ENCODE results near the gene PSTPIP2.
"Not testable (repeated sequence)": the region's sequence is repeated elsewhere in the genome, so short reads cannot be mapped to it uniquely, and the experiment has no call there.

The PSTPIP2 gene

DNA sequence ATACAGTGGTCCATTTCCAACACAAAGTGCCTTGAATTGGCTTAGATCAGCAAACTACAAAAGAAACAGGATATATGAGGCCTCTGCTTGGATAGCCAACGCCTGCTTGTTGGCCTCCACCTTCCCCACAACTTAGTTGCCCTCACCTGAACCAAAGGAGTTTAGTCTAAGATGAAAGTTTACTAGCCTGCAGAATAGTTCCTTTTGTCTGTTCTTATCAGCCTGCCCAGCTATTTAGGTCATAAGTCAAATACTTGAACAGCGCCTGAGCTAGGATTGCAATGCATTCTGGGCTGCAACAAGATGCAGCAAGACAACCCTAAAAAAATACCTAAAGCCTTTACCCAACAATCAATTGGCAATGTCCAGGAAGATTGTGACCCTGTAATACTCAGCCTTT is 91.8 kb downstream of the PSTPIP2 start:
- H3K27me3 ChIP-seq (ENCODE audit: insufficient read depth, low read length): no peaks in the 10 kb centered on the region
- H3K9me3 ChIP-seq (ENCODE audit: insufficient read depth, low read depth, low read length): no peaks in the 10 kb centered on the region
- H3K4me3 ChIP-seq (ENCODE audit: low read length): no peak overlapping the region
- 96% methylated on average over 2 of the region's 2 CpGs for WGBS
- H3K9ac ChIP-seq (ENCODE audit: low read depth, low read length): no peak overlapping the region
- peaks cover 10% of the 10 kb centered on the region for H3K4me1 ChIP-seq (ENCODE audit: insufficient read depth, low read length)
- H3K36me3 ChIP-seq (ENCODE audit: insufficient read depth, low read length): no peaks in the 10 kb centered on the region
- H3K27ac ChIP-seq (ENCODE audit: low read depth, low read length): no peak overlapping the region

DNA sequence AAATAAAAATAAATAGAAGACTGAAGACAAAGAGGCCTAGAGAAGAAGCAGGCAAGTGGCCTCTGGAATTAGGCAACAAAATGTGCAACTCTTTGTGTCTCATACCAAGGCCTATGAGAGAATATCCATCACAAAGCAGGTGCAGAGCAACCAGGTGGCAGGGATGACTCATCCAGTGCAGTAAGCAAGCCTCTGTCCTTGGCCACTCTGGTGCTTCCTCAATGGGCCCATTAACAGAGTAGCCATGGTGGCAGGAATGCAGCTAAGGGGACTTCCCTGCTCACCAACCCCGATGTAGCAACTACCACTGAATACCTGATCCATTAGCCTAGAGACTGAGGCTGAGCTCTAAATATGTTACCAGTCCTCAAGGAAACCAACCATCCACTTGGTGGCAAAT is 94.0 kb downstream of the PSTPIP2 start:
- Histone ChIP-seq H3K4me1 (ENCODE audit: insufficient read depth, low read length) (peaks cover 10% of the 10 kb centered on the region), H3K27ac (ENCODE audit: low read depth, low read length) (peak overlapping the region; percentile 64), H3K9me3 (ENCODE audit: insufficient read depth, low read depth, low read length) (no peaks in the 10 kb centered on the region), H3K9ac (ENCODE audit: low read depth, low read length) (peak overlapping the region; percentile 52), H3K36me3 (ENCODE audit: insufficient read depth, low read length) (no peaks in the 10 kb centered on the region), H3K27me3 (ENCODE audit: insufficient read depth, low read length) (no peaks in the 10 kb centered on the region), H3K4me3 (ENCODE audit: low read length) (no peak overlapping the region)
- 45% methylated on average over 1 of the region's 1 CpG for WGBS

- Histone ChIP-seq H3K9me3 (ENCODE audit: insufficient read depth, low read depth, low read length) (no peaks in the 10 kb centered on the region), H3K27me3 (ENCODE audit: insufficient read depth, low read length) (no peaks in the 10 kb centered on the region), H3K36me3 (ENCODE audit: insufficient read depth, low read length) (no peaks in the 10 kb centered on the region), H3K9ac (ENCODE audit: low read depth, low read length) (no peak overlapping the region), H3K27ac (ENCODE audit: low read depth, low read length) (no peak overlapping the region), H3K4me3 (ENCODE audit: low read length) (no peak overlapping the region), H3K4me1 (ENCODE audit: insufficient read depth, low read length) (peaks cover 10% of the 10 kb centered on the region)
- WGBS: 91% methylated on average over 4 of the region's 5 CpGs
These were observed 95.1 kb downstream of the PSTPIP2 start for GRCh38 chr18:45976974-45977373.

- H3K9ac ChIP-seq (ENCODE audit: low read depth, low read length): no peak overlapping the region
- peaks cover 10% of the 10 kb centered on the region for H3K4me1 ChIP-seq (ENCODE audit: insufficient read depth, low read length)
- no peaks in the 10 kb centered on the region for H3K36me3 ChIP-seq (ENCODE audit: insufficient read depth, low read length)
- no peak overlapping the region for H3K27ac ChIP-seq (ENCODE audit: low read depth, low read length)
- 92% methylated on average over 1 of the region's 1 CpG for WGBS
- H3K27me3 ChIP-seq (ENCODE audit: insufficient read depth, low read length): no peaks in the 10 kb centered on the region
- H3K4me3 ChIP-seq (ENCODE audit: low read length): no peak overlapping the region
- H3K9me3 ChIP-seq (ENCODE audit: insufficient read depth, low read depth, low read length): no peaks in the 10 kb centered on the region
These were observed 95.5 kb downstream of the PSTPIP2 start for GRCh38 chr18:45976566-45976965.

GRCh38 chr18:45974088-45974536 is 97.9 kb downstream of the PSTPIP2 start:
- 70% methylated on average over 5 of the region's 5 CpGs for WGBS
- H3K9ac ChIP-seq (ENCODE audit: low read depth, low read length): no peak overlapping the region
- H3K4me1 ChIP-seq (ENCODE audit: insufficient read depth, low read length): peaks cover 10% of the 10 kb centered on the region
- peaks cover 1% of the 10 kb centered on the region; the same call in 1 of the 2 replicates for H3K27me3 ChIP-seq (ENCODE audit: insufficient read depth, low read length)
- no peak overlapping the region for H3K27ac ChIP-seq (ENCODE audit: low read depth, low read length)
- no peaks in the 10 kb centered on the region for H3K9me3 ChIP-seq (ENCODE audit: insufficient read depth, low read depth, low read length)
- no peak overlapping the region for H3K4me3 ChIP-seq (ENCODE audit: low read length)
- no peaks in the 10 kb centered on the region for H3K36me3 ChIP-seq (ENCODE audit: insufficient read depth, low read length)

DNA sequence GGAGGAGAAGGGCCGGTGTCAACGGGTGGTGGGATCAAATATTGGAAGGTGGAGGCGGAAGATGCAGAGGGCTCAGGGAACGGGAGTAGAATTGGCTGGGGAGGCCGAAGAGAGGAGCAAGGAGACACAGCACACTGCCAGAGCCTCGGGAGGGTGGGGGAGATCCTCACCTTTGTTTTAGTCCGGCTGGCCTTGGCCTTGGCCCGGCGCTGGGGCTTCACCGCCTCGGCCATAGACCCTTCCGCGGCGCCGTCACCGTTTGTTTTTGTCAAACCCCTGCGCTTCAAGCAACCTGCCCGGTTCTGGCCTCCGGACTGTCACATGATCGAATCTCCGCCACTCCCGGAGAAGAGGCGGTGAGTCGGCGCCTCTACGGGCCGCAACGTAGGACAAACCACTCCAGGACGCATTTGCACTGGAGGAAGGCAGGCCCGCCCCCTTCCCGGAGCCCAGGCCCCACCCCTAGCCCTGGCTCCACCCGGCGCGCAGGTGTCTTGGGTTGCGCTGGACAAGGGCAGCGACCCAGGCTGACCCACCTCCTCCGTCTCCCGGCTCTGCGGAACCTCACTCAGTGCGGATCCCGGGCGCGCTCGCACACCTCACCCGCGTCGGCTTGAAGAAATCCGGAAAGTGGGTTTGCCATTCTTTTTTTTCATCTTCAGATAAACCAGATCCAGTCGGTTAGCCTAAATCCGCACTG is 104.9 kb downstream of the PSTPIP2 start, which contains the start of gene EPG5:
Gene EPG5, minus strand, starts transcription at position 323 of the 700 bp plus-strand sequence. Its CDS starts 90 bp downstream, at position 233.
- H3K27ac ChIP-seq (ENCODE audit: low read depth, low read length): peak within 1 kb of the TSS; percentile 69; the same call in 1 of the 2 replicates
- peak within 1 kb of the TSS; percentile 93 for H3K4me3 ChIP-seq (ENCODE audit: low read length)
- H3K9ac ChIP-seq (ENCODE audit: low read depth, low read length): peak within 1 kb of the TSS; percentile 78
- no peaks in the 10 kb centered on the region for H3K36me3 ChIP-seq (ENCODE audit: insufficient read depth, low read length)
- peaks cover 18% of the 10 kb centered on the region for H3K27me3 ChIP-seq (ENCODE audit: insufficient read depth, low read length)
- WGBS: under 1% methylated on average over 50 of the region's 50 CpGs
- no peaks in the 10 kb centered on the region; the same call in 1 of the 2 replicates for H3K4me1 ChIP-seq (ENCODE audit: insufficient read depth, low read length)
- no peaks in the 10 kb centered on the region for H3K9me3 ChIP-seq (ENCODE audit: insufficient read depth, low read depth, low read length)

DNA sequence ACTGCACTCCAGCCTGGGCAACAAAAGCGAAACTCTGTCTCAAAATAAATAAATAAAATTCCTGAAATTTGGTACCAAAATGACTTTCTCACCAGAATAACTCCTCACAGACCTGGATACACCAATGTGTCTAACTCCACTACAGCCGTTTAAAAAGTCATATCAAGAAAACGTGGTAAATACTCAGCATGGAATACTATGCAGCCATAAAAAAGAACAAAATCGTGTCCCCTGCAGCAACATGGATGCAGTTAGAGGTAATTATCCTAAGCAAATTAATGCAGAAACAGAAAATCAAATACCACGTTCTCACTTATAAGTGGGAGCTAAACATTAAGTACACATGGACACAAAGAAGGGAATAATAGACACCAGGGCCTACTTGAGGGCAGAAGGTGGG is 107.1 kb downstream of the PSTPIP2 start:
- H3K27ac ChIP-seq (ENCODE audit: low read depth, low read length); H3K4me1 ChIP-seq (ENCODE audit: insufficient read depth, low read length); H3K36me3 ChIP-seq (ENCODE audit: insufficient read depth, low read length); H3K4me3 ChIP-seq (ENCODE audit: low read length); H3K9me3 ChIP-seq (ENCODE audit: insufficient read depth, low read depth, low read length); H3K9ac ChIP-seq (ENCODE audit: low read depth, low read length): not testable (repeated sequence)
- H3K27me3 ChIP-seq (ENCODE audit: insufficient read depth, low read length): peaks cover 18% of the 10 kb centered on the region
- WGBS: 95% methylated on average over 4 of the region's 5 CpGs

DNA sequence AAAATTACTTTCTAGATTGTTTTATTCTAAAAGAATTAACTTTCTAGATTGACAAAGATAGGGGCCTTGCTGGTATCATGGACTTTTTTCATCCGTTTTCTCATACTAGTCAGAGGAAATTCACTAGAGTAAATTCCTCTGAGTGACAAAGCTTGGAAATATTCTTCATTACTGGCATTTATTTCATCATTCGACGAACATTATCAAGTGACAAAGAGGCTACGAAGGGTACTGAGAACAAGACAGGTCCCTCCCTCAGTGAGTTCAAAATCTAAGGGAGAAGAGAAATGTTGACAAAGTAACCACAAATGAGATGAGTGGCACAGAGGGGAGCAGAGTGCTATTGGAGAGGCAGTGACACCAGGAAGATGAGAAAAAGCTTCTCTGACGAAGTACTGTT is 109.2 kb downstream of the PSTPIP2 start:
- Histone ChIP-seq H3K27ac (ENCODE audit: low read depth, low read length) (no peak overlapping the region), H3K27me3 (ENCODE audit: insufficient read depth, low read length) (peaks cover 5% of the 10 kb centered on the region), H3K9ac (ENCODE audit: low read depth, low read length) (no peak overlapping the region), H3K36me3 (ENCODE audit: insufficient read depth, low read length) (no peaks in the 10 kb centered on the region), H3K4me3 (ENCODE audit: low read length) (no peak overlapping the region), H3K9me3 (ENCODE audit: insufficient read depth, low read depth, low read length) (no peaks in the 10 kb centered on the region), H3K4me1 (ENCODE audit: insufficient read depth, low read length) (no peaks in the 10 kb centered on the region; the same call in 1 of the 2 replicates)
- 96% methylated on average over 5 of the region's 5 CpGs for WGBS

- H3K4me3 ChIP-seq (ENCODE audit: low read length): no peak overlapping the region
- no peaks in the 10 kb centered on the region for H3K36me3 ChIP-seq (ENCODE audit: insufficient read depth, low read length)
- H3K9ac ChIP-seq (ENCODE audit: low read depth, low read length): no peak overlapping the region
- H3K27ac ChIP-seq (ENCODE audit: low read depth, low read length): no peak overlapping the region
- WGBS: 80% methylated on average over 1 of the region's 2 CpGs
- H3K4me1 ChIP-seq (ENCODE audit: insufficient read depth, low read length): no peaks in the 10 kb centered on the region; the same call in 1 of the 2 replicates
- H3K9me3 ChIP-seq (ENCODE audit: insufficient read depth, low read depth, low read length): no peaks in the 10 kb centered on the region
- peaks cover 1% of the 10 kb centered on the region; the same call in 1 of the 2 replicates for H3K27me3 ChIP-seq (ENCODE audit: insufficient read depth, low read length)
These were observed 109.6 kb downstream of the PSTPIP2 start for GRCh38 chr18:45962461-45962860.

GRCh38 chr18:45959484-45959883 is 112.6 kb downstream of the PSTPIP2 start:
- H3K27ac ChIP-seq (ENCODE audit: low read depth, low read length): not testable (repeated sequence)
- 95% methylated on average over 5 of the region's 7 CpGs for WGBS

DNA sequence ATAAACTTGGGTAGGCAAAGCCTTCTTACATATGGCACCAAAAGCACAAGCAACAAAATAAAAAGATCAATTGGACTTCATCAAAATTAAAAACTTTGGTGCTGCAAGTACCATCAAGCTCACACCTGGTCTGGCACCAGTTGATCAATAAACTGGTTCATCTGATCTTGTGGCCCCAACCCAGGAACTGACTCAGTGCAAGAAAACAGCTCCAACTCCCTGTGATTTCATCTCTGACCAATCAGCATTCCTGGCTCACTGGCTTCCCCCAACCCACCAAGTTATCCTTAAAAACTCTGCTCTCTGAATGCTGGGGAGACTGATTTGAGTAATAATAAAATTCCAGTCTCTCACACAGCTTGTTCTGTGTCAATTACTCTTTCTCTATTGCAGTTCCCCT is 113.3 kb downstream of the PSTPIP2 start:
- Histone ChIP-seq H3K9ac (ENCODE audit: low read depth, low read length) (no peak overlapping the region), H3K27me3 (ENCODE audit: insufficient read depth, low read length) (no peaks in the 10 kb centered on the region), H3K36me3 (ENCODE audit: insufficient read depth, low read length) (peaks cover 18% of the 10 kb centered on the region), H3K4me1 (ENCODE audit: insufficient read depth, low read length) (no peaks in the 10 kb centered on the region), H3K27ac (ENCODE audit: low read depth, low read length) (no peak overlapping the region), H3K4me3 (ENCODE audit: low read length) (no peak overlapping the region), H3K9me3 (ENCODE audit: insufficient read depth, low read depth, low read length) (no peaks in the 10 kb centered on the region)

More at GRCh38 chr18:45959484-45959883, 112.6 kb downstream of the PSTPIP2 start:
- H3K4me1 ChIP-seq (ENCODE audit: insufficient read depth, low read length); H3K27me3 ChIP-seq (ENCODE audit: insufficient read depth, low read length); H3K4me3 ChIP-seq (ENCODE audit: low read length); H3K9ac ChIP-seq (ENCODE audit: low read depth, low read length); H3K9me3 ChIP-seq (ENCODE audit: insufficient read depth, low read depth, low read length): not testable (repeated sequence)
- peaks cover 11% of the 10 kb centered on the region for H3K36me3 ChIP-seq (ENCODE audit: insufficient read depth, low read length)
